Esophagus (tissue), 2 donors: Measurements from ENCODE around the gene DCPS. TPM values are rescaled to one million over a fixed set of nuclear protein-coding genes. Genes with fewer than 3 reads are reported as not detected.
A peak's percentile ranks its signal among the peaks of the same experiment; 100 is the strongest.
"Not testable (repeated sequence)": the region's sequence is repeated elsewhere in the genome, so short reads cannot be mapped to it uniquely, and the experiment has no call there.

Experiments used
- H3K27ac ChIP-seq, 2 donors: one replicate each; pipeline ENCODE4 v1.5.1; 2013; ENCODE audit warnings: low read depth in 2 of 2, mild to moderate bottlenecking in 2 of 2, inconsistent platforms in 1 of 2, low read length in 1 of 2, moderate library complexity in 1 of 2
- H3K27me3 ChIP-seq, 2 donors: one replicate each; pipeline ENCODE4 v1.6.1; 2013; ENCODE audit warnings: low read length in 2 of 2, control low read depth in 1 of 2, mild to moderate bottlenecking in 1 of 2; ENCODE audit not compliant: insufficient read depth in 2 of 2, control insufficient read depth in 1 of 2
- H3K36me3 ChIP-seq, 2 donors: one replicate each; pipeline ENCODE4 v1.6.1; 2013; ENCODE audit warnings: low read length in 1 of 2; ENCODE audit not compliant: control insufficient read depth in 2 of 2, insufficient read depth in 2 of 2
- H3K4me1 ChIP-seq, 2 donors: one replicate each; pipeline ENCODE4 v1.6.1; 2013; ENCODE audit warnings: low read length in 1 of 2; ENCODE audit not compliant: control insufficient read depth in 2 of 2, insufficient read depth in 2 of 2
- H3K4me3 ChIP-seq, 2 donors: one replicate each; pipeline ENCODE4 v1.5.1; 2013; ENCODE audit warnings: low read length in 2 of 2, mild to moderate bottlenecking in 2 of 2, low read depth in 1 of 2, moderate library complexity in 1 of 2
- H3K9me3 ChIP-seq, 2 donors: one replicate each; pipeline ENCODE4 v1.6.1; 2013; ENCODE audit warnings: mild to moderate bottlenecking in 2 of 2, low read depth in 1 of 2, low read length in 1 of 2, moderate library complexity in 1 of 2; ENCODE audit not compliant: control insufficient read depth in 2 of 2, insufficient read depth in 1 of 2
- WGBS, 2 donors: extraction: QIAGEN DNeasy Blood & Tissue Kit; methylation state at CpG; one replicate each; pipeline ENCODE4 v1.1.7; 2013; 5-methylcytosine and 5-hydroxymethylcytosine counted together
- polyA plus RNA-seq, 2 donors: library from polyadenylated mRNA; stranded (reverse); fragments of 200-250 nt; gene quantifications; one replicate each; pipeline ENCODE4 v1.2.3, GENCODE V29; 2013
- donor health status: healthy with polysubstance abuse.
- donor health status: Bipolar disorder and iron deficiency.

DCPS gene
- polyA plus RNA-seq, 2 donors = 15.9 to 18.9 TPM

DNA sequence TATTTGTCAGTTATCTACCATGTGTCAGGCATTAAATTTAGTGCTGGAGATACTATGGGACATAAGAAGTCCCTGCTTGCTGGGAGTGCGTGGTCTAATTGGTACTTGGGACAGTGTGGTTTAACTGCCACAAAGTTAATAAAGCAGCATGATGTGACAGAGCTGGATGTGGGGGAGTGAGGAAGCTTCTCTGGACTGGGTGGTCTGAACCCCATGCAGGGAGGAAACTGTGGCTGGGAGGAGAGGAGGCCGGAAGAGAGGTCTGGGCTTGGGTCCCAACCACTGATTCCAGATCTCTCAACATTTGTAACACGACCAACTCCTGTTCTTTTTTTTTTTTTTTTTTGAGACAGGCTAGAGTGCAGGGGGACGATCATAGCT, 88.8 kb downstream of the DCPS start:
- Histone ChIP-seq H3K36me3 (no peaks in the 10 kb centered on the region), H3K4me3 (no peak overlapping the region), H3K4me1 (peaks cover 0 to 16% of the 10 kb centered on the region in 2 donors), H3K27me3 (no peaks in the 10 kb centered on the region), H3K9me3 (no peaks in the 10 kb centered on the region), H3K27ac (no peak overlapping the region)
- WGBS, 2 donors = 38 to 43% methylated on average over 4 of the region's 4 CpGs

DNA sequence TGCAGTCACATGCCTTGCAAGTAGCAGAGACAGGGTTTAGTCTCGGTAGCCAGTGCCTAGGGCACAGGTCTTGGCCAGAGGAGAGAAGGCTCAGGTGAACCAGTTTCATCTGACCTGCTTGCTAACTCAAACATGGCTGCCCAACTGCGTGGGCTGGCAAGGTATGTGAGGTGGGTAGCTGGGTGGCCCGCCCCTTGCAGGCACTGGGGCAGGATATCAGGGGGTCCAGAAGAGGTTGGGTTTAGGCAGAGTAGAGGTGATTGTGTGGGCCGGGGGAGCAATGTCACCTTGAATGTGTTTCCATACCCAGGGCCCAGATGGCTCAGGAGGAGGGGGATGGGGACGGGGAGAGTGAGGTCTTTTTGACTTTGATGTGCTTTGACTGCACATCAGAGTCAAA, 89.3 kb downstream of the DCPS start:
- H3K27me3 ChIP-seq = no peaks in the 10 kb centered on the region
- H3K27ac ChIP-seq = peak overlapping the region in 1 of 2 donors; percentile 0
- H3K9me3 ChIP-seq = no peaks in the 10 kb centered on the region
- no peaks in the 10 kb centered on the region for H3K36me3 ChIP-seq
- H3K4me1 ChIP-seq = peaks cover 0 to 16% of the 10 kb centered on the region in 2 donors
- H3K4me3 ChIP-seq = no peak overlapping the region
- whole genome bisulfite sequencing, 2 donors = 80 to 84% methylated on average over 5 of the region's 5 CpGs

DNA sequence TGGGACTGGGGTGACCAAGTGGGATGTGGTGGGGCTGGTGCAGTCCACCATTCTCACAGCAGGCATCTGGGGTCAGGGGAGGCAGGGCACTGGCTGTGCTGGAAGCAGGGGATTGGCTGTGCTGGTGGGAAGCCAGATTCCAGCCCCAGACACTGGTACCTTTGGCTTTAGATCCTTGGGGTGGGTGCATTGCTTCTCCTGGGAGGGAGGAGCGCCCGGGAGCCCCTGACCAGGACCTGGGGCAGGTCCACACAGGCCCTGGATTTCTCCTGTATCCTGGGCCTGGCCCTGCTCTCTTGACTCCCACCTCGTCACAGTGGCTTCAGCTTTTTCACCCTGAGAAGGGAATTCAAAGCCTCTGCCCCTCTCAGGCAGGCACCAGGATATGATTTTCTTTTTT, 90.2 kb downstream of the DCPS start:
- Histone ChIP-seq H3K27me3 (no peaks in the 10 kb centered on the region), H3K27ac (no peak overlapping the region), H3K9me3 (no peaks in the 10 kb centered on the region), H3K36me3 (no peaks in the 10 kb centered on the region), H3K4me1 (peaks cover 0 to 16% of the 10 kb centered on the region in 2 donors), H3K4me3 (no peak overlapping the region)
- 68 to 72% methylated on average over 3 of the region's 3 CpGs for WGBS, 2 donors

DNA sequence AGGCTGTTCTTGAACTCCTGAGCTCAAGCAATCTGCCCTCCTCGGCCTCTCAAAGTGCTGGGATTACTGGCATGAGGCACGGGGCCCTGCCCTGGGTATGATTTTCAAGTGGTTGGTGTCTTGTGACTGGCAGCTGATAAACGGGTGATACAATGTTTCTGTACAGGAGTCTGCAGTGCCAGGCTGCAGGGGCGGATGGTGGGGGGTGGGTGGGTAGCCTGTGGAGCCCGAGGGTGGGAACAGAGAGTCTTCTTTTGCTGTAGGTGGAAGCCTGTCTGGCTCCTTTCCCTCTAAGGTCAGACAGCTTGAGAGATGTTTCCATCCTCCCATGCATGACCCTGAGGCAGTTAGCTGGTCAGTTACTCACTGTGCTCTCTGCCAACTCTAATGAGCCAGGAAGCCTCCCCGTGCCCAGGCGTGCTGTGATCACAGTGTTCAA, 90.8 kb downstream of the DCPS start:
- not testable (repeated sequence) for H3K4me3 ChIP-seq, H3K36me3 ChIP-seq, H3K27me3 ChIP-seq, H3K9me3 ChIP-seq, H3K27ac ChIP-seq
- H3K4me1 ChIP-seq = peaks cover 0 to 16% of the 10 kb centered on the region in 2 donors
- 45 to 49% methylated on average over 5 to 7 of the region's 7 CpGs for WGBS, 2 donors

Other genes with a start within 250 kb of the DCPS start
- under 1 TPM; 0.61 TPM for gene CDON, start 241.2 kb upstream of the DCPS start, polyA plus RNA-seq
- gene RPUSD4, start 92.4 kb upstream of the DCPS start, polyA plus RNA-seq = 10 to 100 TPM; 10.9 to 14.3 TPM
- 1 to 10 TPM; 2.8 to 7.0 TPM for gene FAM118B, start 92.3 kb upstream of the DCPS start, polyA plus RNA-seq
- 10 to 100 TPM; 34.7 to 48.3 TPM for gene SRPRA, start 35.2 kb upstream of the DCPS start, polyA plus RNA-seq
- gene FOXRED1, start 34.9 kb upstream of the DCPS start, polyA plus RNA-seq = 10 to 100 TPM; 18.8 to 21.2 TPM
- 1 to 10 TPM; 2.8 to 4.1 TPM for gene TIRAP, start 21.0 kb upstream of the DCPS start, polyA plus RNA-seq
- 100 to 1,000 TPM in 1 of 2 donors, 10 to 100 TPM in 1; 78.9 to 107 TPM for gene ST3GAL4, start 51.6 kb downstream of the DCPS start, polyA plus RNA-seq